OCI-LY3 (cell line): Measurements from ENCODE around the gene PAF1.

Experiments used
- EZH2phosphoT487 ChIP-seq: fragments of 200-600 bp; shearing (Covaris generic); IDR thresholded peaks from 2 replicates; pipeline ENCODE4 v1.6.1; 2018; ENCODE audit warnings: antibody characterized with exemption, mixed run types, low read depth
- TF ChIP-seq, protein P1 (sequence below): fragments of 200-600, 300-600 bp; sonication (generic); IDR thresholded peaks from 2 replicates; pipeline ENCODE4 v1.5.1; 2014; ENCODE audit warnings: antibody characterized with exemption, low read length, low read depth

DNA sequence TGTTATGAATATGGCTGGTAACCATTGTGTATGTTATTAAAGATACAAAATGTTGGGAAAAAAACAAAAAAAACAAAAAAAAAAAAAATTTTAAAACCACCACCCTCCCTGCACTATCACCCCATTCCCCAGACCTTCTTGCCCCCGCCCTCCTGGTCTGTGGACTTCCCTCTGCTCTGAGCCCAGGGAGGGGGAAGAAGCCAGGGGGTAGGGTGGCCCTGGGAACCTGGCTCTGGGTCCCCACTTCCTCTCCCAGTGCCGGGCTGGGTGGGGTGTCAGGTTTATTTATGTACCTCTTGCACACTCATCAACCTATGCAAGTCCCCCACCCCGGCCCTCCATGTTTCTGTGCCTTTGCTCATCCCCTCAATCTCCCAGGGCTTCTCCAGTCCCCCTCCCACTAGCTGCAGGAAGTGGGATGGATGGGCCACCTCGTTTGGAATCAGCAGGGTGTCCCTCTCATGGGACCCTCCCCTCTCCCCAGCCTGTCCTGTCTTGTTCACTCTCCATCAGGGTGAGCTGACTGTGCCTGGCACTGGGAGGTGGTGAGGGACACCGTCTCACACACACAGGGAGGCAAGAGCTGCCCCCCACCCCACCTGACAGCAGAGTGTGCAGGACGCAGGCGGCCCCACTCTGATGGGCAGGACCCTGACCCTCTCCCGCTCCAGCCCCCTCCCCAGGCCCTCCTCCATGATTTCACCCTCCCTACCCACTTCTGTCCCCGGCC is 5.9 kb downstream of the PAF1 start:
- TF ChIP-seq, protein P1, sequence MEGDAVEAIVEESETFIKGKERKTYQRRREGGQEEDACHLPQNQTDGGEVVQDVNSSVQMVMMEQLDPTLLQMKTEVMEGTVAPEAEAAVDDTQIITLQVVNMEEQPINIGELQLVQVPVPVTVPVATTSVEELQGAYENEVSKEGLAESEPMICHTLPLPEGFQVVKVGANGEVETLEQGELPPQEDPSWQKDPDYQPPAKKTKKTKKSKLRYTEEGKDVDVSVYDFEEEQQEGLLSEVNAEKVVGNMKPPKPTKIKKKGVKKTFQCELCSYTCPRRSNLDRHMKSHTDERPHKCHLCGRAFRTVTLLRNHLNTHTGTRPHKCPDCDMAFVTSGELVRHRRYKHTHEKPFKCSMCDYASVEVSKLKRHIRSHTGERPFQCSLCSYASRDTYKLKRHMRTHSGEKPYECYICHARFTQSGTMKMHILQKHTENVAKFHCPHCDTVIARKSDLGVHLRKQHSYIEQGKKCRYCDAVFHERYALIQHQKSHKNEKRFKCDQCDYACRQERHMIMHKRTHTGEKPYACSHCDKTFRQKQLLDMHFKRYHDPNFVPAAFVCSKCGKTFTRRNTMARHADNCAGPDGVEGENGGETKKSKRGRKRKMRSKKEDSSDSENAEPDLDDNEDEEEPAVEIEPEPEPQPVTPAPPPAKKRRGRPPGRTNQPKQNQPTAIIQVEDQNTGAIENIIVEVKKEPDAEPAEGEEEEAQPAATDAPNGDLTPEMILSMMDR, result no peak
- TF ChIP-seq EZH2phosphoT487, result no peak
